Large intestine (tissue), 3 donors: ENCODE measurements around the gene GYPC. TPM values are rescaled to one million over a fixed set of nuclear protein-coding genes. Genes with fewer than 3 reads are reported as not detected.

Source experiments
- DNase-seq, 2 donors: peaks; one replicate each; pipeline versions ENCODE4 v3.0.0 to v3.0.0-alpha.2; 2013
- H3K27ac ChIP-seq: one replicate; pipeline ENCODE4 v1.5.1; 2013; ENCODE audit warnings: low read length
- H3K27me3 ChIP-seq: 2 replicates; pipeline ENCODE4 v1.6.1; 2013; ENCODE audit warnings: low read length; ENCODE audit not compliant: control insufficient read depth, insufficient read depth
- H3K36me3 ChIP-seq: 2 replicates; pipeline ENCODE4 v1.6.1; 2013; ENCODE audit warnings: low read length; ENCODE audit not compliant: control insufficient read depth, insufficient read depth
- H3K4me1 ChIP-seq: one replicate; pipeline ENCODE4 v1.6.1; 2013; ENCODE audit warnings: low read length; ENCODE audit not compliant: control insufficient read depth, insufficient read depth
- H3K4me3 ChIP-seq: one replicate; pipeline ENCODE4 v1.5.1; 2013; ENCODE audit warnings: low read length
- H3K9me3 ChIP-seq: one replicate; pipeline ENCODE4 v1.6.1; 2013; ENCODE audit warnings: mild to moderate bottlenecking, low read depth, low read length, moderate library complexity; ENCODE audit not compliant: control insufficient read depth
- WGBS: methylation state at CpG from one replicate; pipeline ENCODE4 v1.1.5; 2013; ENCODE audit warnings: low lambda C conversion rate; ENCODE audit not compliant: insufficient coverage; 5-methylcytosine and 5-hydroxymethylcytosine counted together
- polyA plus RNA-seq: library from polyadenylated mRNA; unstranded; fragments of 120-200 nt; gene quantifications from one replicate; pipeline ENCODE4 v1.2.1, GENCODE V29; 2013

GYPC gene
- polyA plus RNA-seq, 1 donor: 26.7 TPM

DNA sequence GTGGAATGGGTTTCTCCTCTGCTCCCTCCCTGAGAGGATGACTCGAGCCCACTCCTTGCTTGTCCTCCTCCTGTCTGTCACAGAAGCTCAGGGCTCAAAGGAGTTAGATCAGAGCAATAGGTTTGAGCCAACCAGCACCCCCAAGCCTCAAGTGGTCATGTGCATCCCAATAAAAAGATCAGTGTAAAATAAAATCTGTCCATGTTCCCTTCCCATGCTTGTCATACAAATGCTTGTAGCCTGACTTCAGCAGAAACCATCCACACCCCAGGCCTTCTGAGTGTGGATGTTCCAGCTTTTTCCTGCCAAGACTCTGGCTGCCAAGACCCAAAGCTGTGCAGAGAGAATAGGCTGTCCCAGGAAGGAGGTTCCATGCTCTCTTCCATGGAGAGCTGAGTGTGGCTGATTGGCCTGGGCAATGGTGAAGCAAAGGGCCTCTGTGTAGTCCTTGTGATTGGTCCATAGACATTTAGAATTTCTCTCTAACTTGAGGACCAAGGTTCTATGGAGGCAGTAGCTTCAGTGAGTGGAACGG lies 67.4 kb downstream of the GYPC start:
- no peak overlapping the region for H3K4me3 ChIP-seq
- H3K4me1 ChIP-seq: no peaks in the 10 kb centered on the region
- H3K36me3 ChIP-seq: no peaks in the 10 kb centered on the region
- 80% methylated on average over 2 of the region's 2 CpGs for WGBS
- DNase-seq: no peak
- peaks cover 3% of the 10 kb centered on the region for H3K9me3 ChIP-seq
- H3K27ac ChIP-seq: no peak overlapping the region
- H3K27me3 ChIP-seq: no peaks in the 10 kb centered on the region

DNA sequence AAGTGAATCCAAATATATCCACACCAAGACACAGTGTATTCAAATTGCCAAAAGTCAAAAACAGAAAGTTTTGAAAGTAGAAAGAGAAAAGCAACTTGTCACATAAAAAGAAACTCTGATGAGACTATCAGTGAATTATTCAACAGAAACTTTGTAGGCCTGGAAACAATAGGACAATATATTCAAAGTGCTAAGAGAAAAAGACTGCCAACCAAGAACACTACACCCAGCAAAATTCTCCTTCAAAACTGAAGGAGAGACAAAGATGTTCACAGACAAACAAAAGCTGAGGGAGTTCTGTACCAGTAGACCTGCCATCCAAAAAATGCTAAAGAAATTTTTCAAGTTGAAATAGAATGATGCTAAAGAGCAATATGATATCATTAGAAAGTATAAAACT lies 69.6 kb downstream of the GYPC start:
- H3K36me3 ChIP-seq: no peaks in the 10 kb centered on the region
- H3K27ac ChIP-seq: no peak overlapping the region
- H3K4me1 ChIP-seq: no peaks in the 10 kb centered on the region
- no peaks in the 10 kb centered on the region for H3K27me3 ChIP-seq
- H3K9me3 ChIP-seq: peaks cover 3% of the 10 kb centered on the region
- no peak for DNase-seq
- H3K4me3 ChIP-seq: no peak overlapping the region

- Histone ChIP-seq H3K36me3 (no peaks in the 10 kb centered on the region), H3K27ac (no peak overlapping the region), H3K4me1 (no peaks in the 10 kb centered on the region), H3K9me3 (peaks cover 3% of the 10 kb centered on the region), H3K4me3 (no peak overlapping the region), H3K27me3 (no peaks in the 10 kb centered on the region)
- DNase-seq: no peak
- no CpG with 5 or more reads among the region's 4 CpGs for WGBS
These were observed 73.9 kb downstream of the GYPC start for GRCh38 chr2:126729896-126730295.

GRCh38 chr2:126730655-126731054 lies 74.7 kb downstream of the GYPC start:
- no peak for DNase-seq
- no CpG with 5 or more reads among the region's 5 CpGs for WGBS
- Histone ChIP-seq H3K4me3 (no peak overlapping the region), H3K9me3 (no peaks in the 10 kb centered on the region), H3K4me1 (no peaks in the 10 kb centered on the region), H3K27me3 (no peaks in the 10 kb centered on the region), H3K27ac (no peak overlapping the region), H3K36me3 (no peaks in the 10 kb centered on the region)

GRCh38 chr2:126731353-126731752 lies 75.4 kb downstream of the GYPC start:
- H3K9me3 ChIP-seq: no peaks in the 10 kb centered on the region
- no peak for DNase-seq
- no CpG with 5 or more reads among the region's 5 CpGs for WGBS

GRCh38 chr2:126732682-126733245 lies 76.8 kb downstream of the GYPC start:
- H3K27me3 ChIP-seq: no peaks in the 10 kb centered on the region
- H3K36me3 ChIP-seq: no peaks in the 10 kb centered on the region
- no peaks in the 10 kb centered on the region for H3K4me1 ChIP-seq
- H3K4me3 ChIP-seq: no peak overlapping the region
- 80% methylated on average over 2 of the region's 7 CpGs for WGBS
- H3K27ac ChIP-seq: no peak overlapping the region
- H3K9me3 ChIP-seq: no peaks in the 10 kb centered on the region
- DNase-seq: no peak

More at GRCh38 chr2:126731353-126731752, 75.4 kb downstream of the GYPC start:
- Histone ChIP-seq H3K27me3 (no peaks in the 10 kb centered on the region), H3K4me3 (no peak overlapping the region), H3K4me1 (no peaks in the 10 kb centered on the region), H3K27ac (no peak overlapping the region), H3K36me3 (no peaks in the 10 kb centered on the region)

GRCh38 chr2:126733795-126734194 lies 77.8 kb downstream of the GYPC start:
- Histone ChIP-seq H3K36me3 (no peaks in the 10 kb centered on the region), H3K27ac (no peak overlapping the region), H3K27me3 (no peaks in the 10 kb centered on the region), H3K4me1 (no peaks in the 10 kb centered on the region), H3K9me3 (no peaks in the 10 kb centered on the region), H3K4me3 (no peak overlapping the region)
- DNase-seq: no peak
- no CpG with 5 or more reads among the region's 1 CpG for whole genome bisulfite sequencing

GRCh38 chr2:126736133-126736874 lies 80.3 kb downstream of the GYPC start:
- DNase-seq: peak; percentile 47 to 66
- WGBS: 90% methylated on average over 2 of the region's 8 CpGs

DNA sequence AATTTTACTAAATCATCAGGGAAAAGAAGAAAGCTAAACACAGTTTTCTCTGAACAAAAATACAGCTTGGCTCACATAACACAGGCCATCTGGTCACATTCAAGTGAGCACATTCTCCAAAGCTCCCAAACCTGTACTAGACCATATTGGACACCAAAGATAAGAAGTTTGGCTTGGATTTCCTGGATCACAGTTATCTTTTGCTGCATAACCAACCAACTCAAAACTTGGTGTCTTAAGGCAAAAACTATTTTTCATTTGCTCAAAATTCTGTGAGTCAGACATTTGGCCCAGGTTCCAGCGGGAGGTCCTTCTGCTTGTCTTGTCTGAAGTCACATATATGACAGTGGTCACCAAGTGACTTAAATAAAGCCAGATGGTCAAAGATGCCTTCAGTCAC lies 83.2 kb downstream of the GYPC start:
- H3K27me3 ChIP-seq: no peaks in the 10 kb centered on the region
- no peak overlapping the region for H3K4me3 ChIP-seq
- no peak for DNase-seq
- H3K27ac ChIP-seq: no peak overlapping the region
- H3K36me3 ChIP-seq: no peaks in the 10 kb centered on the region
- peaks cover 3% of the 10 kb centered on the region for H3K9me3 ChIP-seq
- no peaks in the 10 kb centered on the region for H3K4me1 ChIP-seq
- no CpG with 5 or more reads among the region's 1 CpG for WGBS

More at GRCh38 chr2:126736133-126736874, 80.3 kb downstream of the GYPC start:
- Histone ChIP-seq H3K27me3 (no peaks in the 10 kb centered on the region), H3K4me3 (no peak overlapping the region), H3K27ac (no peak overlapping the region), H3K4me1 (no peaks in the 10 kb centered on the region), H3K36me3 (no peaks in the 10 kb centered on the region), H3K9me3 (no peaks in the 10 kb centered on the region)

DNA sequence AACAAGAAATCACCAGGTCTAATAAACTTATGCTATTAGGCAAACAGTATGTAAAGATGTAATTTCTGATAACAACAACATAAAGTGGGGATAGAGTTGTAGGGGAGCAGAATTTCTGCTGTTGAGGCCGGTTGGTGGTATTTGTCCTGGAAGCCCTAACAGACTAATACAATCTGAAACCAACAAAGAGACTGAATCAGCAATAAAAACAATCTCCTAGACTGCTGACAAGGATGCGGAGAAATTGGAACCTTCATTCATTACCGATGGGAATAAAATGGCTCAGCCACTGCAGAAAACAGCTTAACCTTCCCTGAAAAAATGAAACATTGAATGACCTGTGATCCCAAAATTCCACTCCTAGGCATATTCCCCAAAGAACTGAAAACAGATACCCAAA lies 88.7 kb downstream of the GYPC start:
- H3K4me1 ChIP-seq: no peaks in the 10 kb centered on the region
- no peak for DNase-seq
- no peak overlapping the region for H3K4me3 ChIP-seq
- no peaks in the 10 kb centered on the region for H3K27me3 ChIP-seq
- WGBS: no CpG with 5 or more reads among the region's 3 CpGs
- peaks cover 3% of the 10 kb centered on the region for H3K9me3 ChIP-seq
- H3K27ac ChIP-seq: no peak overlapping the region
- H3K36me3 ChIP-seq: no peaks in the 10 kb centered on the region
